Measurements from ENCODE around the gene YPEL3. TPM values are rescaled to one million over a fixed set of nuclear protein-coding genes. Genes with fewer than 3 reads are reported as not detected.
A peak's percentile ranks its signal among the peaks of the same experiment; 100 is the strongest.

YPEL3 gene
- total RNA-seq, 1 experiment from 2014 or later: 8.8 TPM

DNA sequence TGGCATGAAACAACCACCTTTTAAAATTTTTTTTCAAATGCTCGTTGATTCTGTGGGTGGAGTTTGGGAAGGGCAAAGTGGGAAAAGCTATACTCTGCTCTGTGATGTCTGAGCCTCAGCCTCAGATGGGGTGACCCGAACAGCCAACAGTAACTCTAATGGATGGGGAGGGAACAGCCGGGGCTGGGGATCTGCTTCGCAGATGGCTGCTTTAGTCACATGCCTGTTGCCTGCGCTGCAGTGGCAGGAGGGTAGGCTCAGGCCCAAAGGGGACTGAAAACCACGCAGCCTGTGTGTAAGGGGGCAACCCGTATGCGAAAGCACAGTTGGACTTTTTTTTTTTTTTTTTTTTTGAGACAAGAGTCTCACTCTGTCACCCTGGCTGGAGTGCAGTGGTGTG, 41.9 kb upstream of the YPEL3 start:
- no TSS peak for BruUV-seq (replicated peaks)
- TF ChIP-seq, protein P1, sequence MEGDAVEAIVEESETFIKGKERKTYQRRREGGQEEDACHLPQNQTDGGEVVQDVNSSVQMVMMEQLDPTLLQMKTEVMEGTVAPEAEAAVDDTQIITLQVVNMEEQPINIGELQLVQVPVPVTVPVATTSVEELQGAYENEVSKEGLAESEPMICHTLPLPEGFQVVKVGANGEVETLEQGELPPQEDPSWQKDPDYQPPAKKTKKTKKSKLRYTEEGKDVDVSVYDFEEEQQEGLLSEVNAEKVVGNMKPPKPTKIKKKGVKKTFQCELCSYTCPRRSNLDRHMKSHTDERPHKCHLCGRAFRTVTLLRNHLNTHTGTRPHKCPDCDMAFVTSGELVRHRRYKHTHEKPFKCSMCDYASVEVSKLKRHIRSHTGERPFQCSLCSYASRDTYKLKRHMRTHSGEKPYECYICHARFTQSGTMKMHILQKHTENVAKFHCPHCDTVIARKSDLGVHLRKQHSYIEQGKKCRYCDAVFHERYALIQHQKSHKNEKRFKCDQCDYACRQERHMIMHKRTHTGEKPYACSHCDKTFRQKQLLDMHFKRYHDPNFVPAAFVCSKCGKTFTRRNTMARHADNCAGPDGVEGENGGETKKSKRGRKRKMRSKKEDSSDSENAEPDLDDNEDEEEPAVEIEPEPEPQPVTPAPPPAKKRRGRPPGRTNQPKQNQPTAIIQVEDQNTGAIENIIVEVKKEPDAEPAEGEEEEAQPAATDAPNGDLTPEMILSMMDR (IDR thresholded peaks at IDR 0.05; ENCODE audit: unreplicated experiment): no peak
- H3K9me3 Mint-ChIP-seq (ENCODE audit: unreplicated experiment): no peaks in the 10 kb centered on the region
- H3K4me1 Mint-ChIP-seq (ENCODE audit: insufficient read depth, unreplicated experiment): no peaks in the 10 kb centered on the region
- H3K27me3 Mint-ChIP-seq (ENCODE audit: insufficient read depth, unreplicated experiment): no peaks in the 10 kb centered on the region
- DNase-seq (ENCODE audit: unreplicated experiment): no peak
- H3K36me3 Mint-ChIP-seq (ENCODE audit: insufficient read depth, unreplicated experiment): no peaks in the 10 kb centered on the region
- CTCF ChIA-PET: interaction anchor here (0.7 kb wide), 1 partner anchor 34 kb away, joined by 5 read pairs; no protein-coding TSS in a partner anchor
- H3K27ac Mint-ChIP-seq (ENCODE audit: low read depth, unreplicated experiment): no peak overlapping the region
- intact Hi-C loops (cut with micrococcal nuclease): no loop called here
- POLR2A ChIA-PET: no interaction called here
- H3K4me3 Mint-ChIP-seq (ENCODE audit: unreplicated experiment): no peak overlapping the region

DNA sequence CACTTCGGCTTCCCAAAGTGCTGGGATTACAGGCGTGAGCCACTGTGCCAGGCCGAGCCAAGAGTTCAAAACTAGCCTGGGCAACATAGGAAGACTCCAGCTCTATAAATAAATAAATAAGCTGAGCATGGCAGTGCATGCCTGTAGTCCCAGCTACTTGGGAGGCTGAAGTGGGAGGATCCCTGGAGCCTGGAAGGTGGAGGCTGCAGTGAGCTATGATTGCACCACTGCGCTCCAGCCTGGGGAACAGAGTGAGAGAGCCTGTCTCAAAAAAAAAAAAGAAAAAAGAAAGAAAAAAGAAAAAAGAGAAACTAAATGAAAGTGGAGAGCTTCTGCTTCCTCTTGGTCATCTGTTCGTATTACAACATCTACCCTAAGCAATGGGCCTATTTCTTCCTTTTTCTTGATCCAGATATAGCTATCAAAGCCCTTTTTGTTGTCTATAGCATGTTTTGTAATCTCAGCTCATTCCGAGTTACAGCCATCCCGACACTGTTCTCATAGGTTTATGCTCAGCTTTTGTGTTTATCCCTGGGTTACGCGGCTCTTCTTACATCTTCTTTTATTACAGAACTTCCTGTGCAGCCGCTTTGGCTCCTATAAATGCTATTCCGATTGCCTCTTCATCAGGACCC, 41.1 kb upstream of the YPEL3 start:
- TF ChIP-seq, protein P1 (IDR thresholded peaks at IDR 0.05; ENCODE audit: unreplicated experiment): no peak
- no peaks in the 10 kb centered on the region for H3K9me3 Mint-ChIP-seq (ENCODE audit: unreplicated experiment)
- intact Hi-C loops (cut with micrococcal nuclease): no loop called here
- CTCF ChIA-PET: interaction anchor here (0.7 kb wide), 1 partner anchor 35 kb away, joined by 5 read pairs; no protein-coding TSS in a partner anchor
- peak overlapping the region; percentile 25 for H3K27ac Mint-ChIP-seq (ENCODE audit: low read depth, unreplicated experiment)
- no peaks in the 10 kb centered on the region for H3K27me3 Mint-ChIP-seq (ENCODE audit: insufficient read depth, unreplicated experiment)
- no peaks in the 10 kb centered on the region for H3K4me1 Mint-ChIP-seq (ENCODE audit: insufficient read depth, unreplicated experiment)
- H3K36me3 Mint-ChIP-seq (ENCODE audit: insufficient read depth, unreplicated experiment): no peaks in the 10 kb centered on the region
- no TSS peak for BruUV-seq (replicated peaks)
- DNase-seq (ENCODE audit: unreplicated experiment): no peak
- POLR2A ChIA-PET: no interaction called here
- no peak overlapping the region for H3K4me3 Mint-ChIP-seq (ENCODE audit: unreplicated experiment)

DNA sequence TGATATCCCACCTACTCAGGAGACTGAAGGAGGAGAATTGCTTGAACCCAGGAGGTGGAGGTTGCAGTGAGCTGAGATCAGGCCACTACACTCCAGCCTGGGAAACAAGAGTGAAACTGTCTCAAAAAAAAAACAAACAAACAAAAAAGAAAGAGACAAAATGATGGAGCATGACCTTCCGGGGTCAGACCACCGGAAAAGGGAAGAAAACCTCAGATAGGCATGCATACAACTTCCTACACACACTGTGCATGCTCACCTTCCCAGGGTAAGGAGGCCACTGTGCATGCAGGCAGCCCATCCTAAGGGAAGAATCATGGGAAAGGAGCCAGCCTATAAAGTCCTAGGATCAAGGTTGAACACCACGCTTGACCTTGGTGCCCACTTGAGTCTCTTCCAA, 36.6 kb upstream of the YPEL3 start:
- no TSS peak for BruUV-seq (replicated peaks)
- Mint-ChIP-seq H3K4me1 (ENCODE audit: insufficient read depth, unreplicated experiment) (no peaks in the 10 kb centered on the region), H3K36me3 (ENCODE audit: insufficient read depth, unreplicated experiment) (no peaks in the 10 kb centered on the region), H3K4me3 (ENCODE audit: unreplicated experiment) (no peak overlapping the region), H3K9me3 (ENCODE audit: unreplicated experiment) (no peaks in the 10 kb centered on the region), H3K27me3 (ENCODE audit: insufficient read depth, unreplicated experiment) (no peaks in the 10 kb centered on the region), H3K27ac (ENCODE audit: low read depth, unreplicated experiment) (no peak overlapping the region)
- DNase-seq (ENCODE audit: unreplicated experiment): no peak
- intact Hi-C loops (cut with micrococcal nuclease): no loop called here
- TF ChIP-seq, protein P1 (IDR thresholded peaks at IDR 0.05; ENCODE audit: unreplicated experiment): no peak
- ChIA-PET POLR2A (no interaction called here), CTCF (interaction anchor here (0.7 kb wide), 1 partner anchor 505 kb away, joined by 3 read pairs; no protein-coding TSS in a partner anchor)

DNA sequence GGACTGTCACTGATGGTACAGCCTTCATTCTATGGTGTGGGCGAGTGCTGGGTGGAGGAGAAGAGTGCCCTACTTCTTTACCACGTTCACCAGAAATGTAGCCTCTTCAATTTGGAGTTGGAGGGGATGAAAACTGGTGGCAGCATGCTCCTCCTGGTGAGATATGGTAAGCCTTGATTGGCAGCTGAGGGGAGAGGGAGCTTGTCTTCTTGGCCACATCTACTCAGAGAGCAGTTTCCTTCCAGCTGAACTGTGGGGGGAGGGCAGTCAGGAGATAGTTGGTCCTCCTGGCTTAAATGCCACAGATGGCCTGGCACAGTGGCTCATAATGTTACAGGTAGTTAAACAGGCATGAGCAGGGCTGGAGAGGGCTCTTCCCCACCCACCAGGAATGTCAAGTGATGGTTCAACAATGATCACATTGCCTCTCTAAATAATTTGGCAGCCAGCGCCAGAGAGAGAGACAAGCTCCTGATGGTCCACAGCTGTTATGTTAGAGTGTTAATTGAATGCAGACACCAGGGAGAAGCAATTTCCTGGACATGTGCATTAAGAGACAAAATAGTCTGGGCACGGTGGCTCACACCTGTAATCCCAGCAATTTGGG, 36.0 kb upstream of the YPEL3 start:
- Mint-ChIP-seq H3K36me3 (ENCODE audit: insufficient read depth, unreplicated experiment) (no peaks in the 10 kb centered on the region), H3K4me3 (ENCODE audit: unreplicated experiment) (no peak overlapping the region), H3K27me3 (ENCODE audit: insufficient read depth, unreplicated experiment) (no peaks in the 10 kb centered on the region), H3K27ac (ENCODE audit: low read depth, unreplicated experiment) (no peak overlapping the region), H3K4me1 (ENCODE audit: insufficient read depth, unreplicated experiment) (no peaks in the 10 kb centered on the region), H3K9me3 (ENCODE audit: unreplicated experiment) (no peaks in the 10 kb centered on the region)
- no peak for DNase-seq (ENCODE audit: unreplicated experiment)
- TF ChIP-seq, protein P1 (IDR thresholded peaks at IDR 0.05; ENCODE audit: unreplicated experiment): no peak
- no TSS peak for BruUV-seq (replicated peaks)
- ChIA-PET POLR2A (no interaction called here), CTCF (no interaction called here)
- intact Hi-C loops (cut with micrococcal nuclease): no loop called here

Measured in MCF 10A (cell line).